ENCODE measurements around the gene NANS.

GRCh38 chr9:98070704-98071103, 14.2 kb downstream of the NANS start:
- TF ChIP-seq, protein P1, sequence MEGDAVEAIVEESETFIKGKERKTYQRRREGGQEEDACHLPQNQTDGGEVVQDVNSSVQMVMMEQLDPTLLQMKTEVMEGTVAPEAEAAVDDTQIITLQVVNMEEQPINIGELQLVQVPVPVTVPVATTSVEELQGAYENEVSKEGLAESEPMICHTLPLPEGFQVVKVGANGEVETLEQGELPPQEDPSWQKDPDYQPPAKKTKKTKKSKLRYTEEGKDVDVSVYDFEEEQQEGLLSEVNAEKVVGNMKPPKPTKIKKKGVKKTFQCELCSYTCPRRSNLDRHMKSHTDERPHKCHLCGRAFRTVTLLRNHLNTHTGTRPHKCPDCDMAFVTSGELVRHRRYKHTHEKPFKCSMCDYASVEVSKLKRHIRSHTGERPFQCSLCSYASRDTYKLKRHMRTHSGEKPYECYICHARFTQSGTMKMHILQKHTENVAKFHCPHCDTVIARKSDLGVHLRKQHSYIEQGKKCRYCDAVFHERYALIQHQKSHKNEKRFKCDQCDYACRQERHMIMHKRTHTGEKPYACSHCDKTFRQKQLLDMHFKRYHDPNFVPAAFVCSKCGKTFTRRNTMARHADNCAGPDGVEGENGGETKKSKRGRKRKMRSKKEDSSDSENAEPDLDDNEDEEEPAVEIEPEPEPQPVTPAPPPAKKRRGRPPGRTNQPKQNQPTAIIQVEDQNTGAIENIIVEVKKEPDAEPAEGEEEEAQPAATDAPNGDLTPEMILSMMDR (IDR thresholded peaks at IDR 0.05) = no peak
- TF ChIP-seq EZH2 (IDR thresholded peaks at IDR 0.05) = no peak

Data from neural progenitor cell (in vitro differentiated cells).